Endothelial cell of umbilical vein (primary cell): ENCODE results near the gene SNX9. TPM values are rescaled to one million over a fixed set of nuclear protein-coding genes. Genes with fewer than 3 reads are reported as not detected.

Experiments used
- BruUV-seq: library from RNA; stranded (reverse); fragments of 400-500 nt; replicated peaks from 2 replicates; lab custom pipeline; 2021; lab: Mats Ljungman, UMichigan
- CTCF ChIA-PET: fragments of 300-600, 350-600 bp; sonication (Branson Sonifier 250); formaldehyde crosslinking; loops from one replicate; lab custom pipeline; 2021; ENCODE audit warnings: antibody characterized with exemption, inconsistent platforms; lab: Charles Lee
- POLR2A ChIA-PET: fragments of 300-600, 350-600 bp; sonication (Branson Sonifier 250); formaldehyde crosslinking; loops from one replicate; lab custom pipeline; 2021; ENCODE audit warnings: antibody characterized with exemption, inconsistent platforms; lab: Charles Lee
- DNase-seq: peaks from one replicate; pipeline ENCODE4 v3.0.0-alpha.2; 2011; ENCODE audit warnings: low read depth, low spot score
- FAIRE-seq: peaks from 2 replicates; lab custom pipeline; 2011; peaks lifted over from hg19 to GRCh38; lab: Jason Lieb, UNC
- H2AFZ ChIP-seq: 2 replicates; pipeline ENCODE4 v1.6.0; 2012; ENCODE audit warnings: low read depth, low read length, control low read depth, inconsistent platforms
- H3K27ac ChIP-seq: 2 replicates; pipeline ENCODE4 v1.5.1; 2011; ENCODE audit warnings: low read depth, mild to moderate bottlenecking, control low read depth, low read length, moderate library complexity; ENCODE audit not compliant: insufficient read depth
- H3K27me3 ChIP-seq, 2 experiments: 2 replicates each; pipeline versions ENCODE4 v1.6.0 to v1.6.1; 2011; ENCODE audit warnings: low read length in 2 of 2, mixed read lengths in 1 of 2; ENCODE audit not compliant: control insufficient read depth in 2 of 2, insufficient read depth in 2 of 2
- H3K36me3 ChIP-seq, 2 experiments: 2 replicates in 1 of 2; 3 replicates in 1 of 2; pipeline ENCODE4 v1.5.1; 2011; ENCODE audit warnings: low read length in 2 of 2, mild to moderate bottlenecking in 1 of 2, moderate library complexity in 1 of 2; ENCODE audit not compliant: control insufficient read depth in 2 of 2, insufficient read depth in 2 of 2; ENCODE audit errors: extremely low read depth in 1 of 2
- H3K4me1 ChIP-seq: 3 replicates; pipeline ENCODE4 v1.5.1; 2011; ENCODE audit warnings: mild to moderate bottlenecking, low read length; ENCODE audit not compliant: control insufficient read depth, insufficient read depth; ENCODE audit errors: extremely low read depth
- H3K4me2 ChIP-seq: 2 replicates; pipeline ENCODE4 v1.6.1; 2011; ENCODE audit warnings: low read length, control low read depth, mixed read lengths; ENCODE audit not compliant: insufficient read depth
- H3K4me3 ChIP-seq, 3 experiments: fragments of 200-600 bp in 1 of 3; sonication (generic), shearing (Covaris generic) in 1 of 3; replicated peaks in 1 of 3; 2 replicates each; pipeline ENCODE4 v1.5.1; 2011 to 2016; ENCODE audit warnings: control low read depth in 3 of 3, low read length in 3 of 3, mild to moderate bottlenecking in 2 of 3, inconsistent platforms in 1 of 3, low read depth in 1 of 3, moderate library complexity in 1 of 3; ENCODE audit not compliant: insufficient read depth in 1 of 3
- H3K79me2 ChIP-seq: 2 replicates; pipeline ENCODE4 v1.6.0; 2012; ENCODE audit warnings: low read length, inconsistent platforms; ENCODE audit not compliant: control insufficient read depth, insufficient read depth
- H3K9ac ChIP-seq: replicated peaks from 2 replicates; pipeline ENCODE3; 2011; ENCODE audit warnings: low read length, control low read depth; ENCODE audit not compliant: insufficient read depth; ENCODE audit errors: extremely low read depth
- H3K9me1 ChIP-seq: replicated peaks from 3 replicates; pipeline ENCODE4 v1.6.0; 2011; ENCODE audit warnings: mild to moderate bottlenecking, low read length; ENCODE audit not compliant: control insufficient read depth, insufficient read depth; ENCODE audit errors: extremely low read depth
- H3K9me3 ChIP-seq: replicated peaks from 2 replicates; pipeline ENCODE4 v1.5.1; 2012; ENCODE audit warnings: low read length, inconsistent platforms; ENCODE audit not compliant: control insufficient read depth, insufficient read depth
- H4K20me1 ChIP-seq: replicated peaks from 2 replicates; pipeline ENCODE3; 2011; ENCODE audit warnings: mild to moderate bottlenecking, low read length; ENCODE audit not compliant: control insufficient read depth, insufficient read depth; ENCODE audit errors: extremely low read depth
- CTCF ChIP-seq, 2 donors: IDR thresholded peaks; 1 replicate in 1 of 2; 2 replicates in 1 of 2; pipeline ENCODE4 v1.5.1; 2011; ENCODE audit warnings: low read length in 2 of 2, mild to moderate bottlenecking in 2 of 2, moderate library complexity in 2 of 2, control low read depth in 1 of 2, inconsistent platforms in 1 of 2, low read depth in 1 of 2; ENCODE audit not compliant: insufficient read depth in 1 of 2; ENCODE audit errors: extremely low read depth in 1 of 2
- EZH2 ChIP-seq: IDR thresholded peaks from 2 replicates; pipeline ENCODE4 v1.6.1; 2012; ENCODE audit warnings: borderline replicate concordance, low read depth, mild to moderate bottlenecking, moderate library complexity, low read length, inconsistent platforms; ENCODE audit not compliant: severe bottlenecking
- FOS ChIP-seq: IDR thresholded peaks from 2 replicates; pipeline ENCODE4 v1.6.1; 2011; ENCODE audit warnings: mild to moderate bottlenecking, low read length, moderate library complexity, borderline replicate concordance; ENCODE audit not compliant: insufficient read depth
- GATA2 ChIP-seq: IDR thresholded peaks from 2 replicates; pipeline ENCODE4 v1.7.0; 2011; ENCODE audit warnings: low read depth, mild to moderate bottlenecking, moderate library complexity, mixed read lengths, low read length; ENCODE audit not compliant: insufficient read length, insufficient read depth
- JUN ChIP-seq: IDR thresholded peaks from 2 replicates; pipeline ENCODE4 v1.6.1; 2011; ENCODE audit warnings: borderline replicate concordance, low read depth; ENCODE audit not compliant: insufficient read length, insufficient read depth
- MAX ChIP-seq: IDR thresholded peaks from 2 replicates; pipeline ENCODE4 v1.6.1; 2011; ENCODE audit not compliant: insufficient read depth, insufficient read length
- MYC ChIP-seq: IDR thresholded peaks from one replicate; pipeline ENCODE4 v1.6.1; 2011; ENCODE audit warnings: mild to moderate bottlenecking, low read depth, low read length
- POLR2A ChIP-seq: IDR thresholded peaks from 2 replicates; pipeline ENCODE4 v1.6.1; 2012; ENCODE audit warnings: low read depth, mild to moderate bottlenecking, control low read depth, low read length
- POLR2AphosphoS5 ChIP-seq: IDR thresholded peaks from 2 replicates; pipeline ENCODE4 v1.6.1; 2012; ENCODE audit warnings: low read depth, mild to moderate bottlenecking, control low read depth, low read length, moderate library complexity; ENCODE audit not compliant: insufficient read depth
- dilution Hi-C: fragments of 300-500 bp; cut with MboI; formaldehyde crosslinking; loops from one replicate; pipeline ENCODE4 v1.15.0; 2019; ENCODE audit warnings: low sequenced_read_pairs; ENCODE audit not compliant: extremely low pct_ligation_motif_present
- intact Hi-C: fragments of 100-400 bp; cut with micrococcal nuclease; formaldehyde crosslinking; loops from one replicate; pipeline ENCODE4 v1.10.0; 2022
- polyA plus RNA-seq, 4 experiments: library from polyadenylated mRNA; depleted of rRNA in 3 of 4; stranded (reverse) in 3 of 4; unstranded in 1 of 4; fragments of >200 nt; gene quantifications; 2 replicates each; pipeline versions ENCODE4 v1.2.1 to v1.2.3, GENCODE V29; 2011 to 2012; ENCODE audit warnings: missing spikeins in 1 of 4
- total RNA-seq: library from RNA; stranded (reverse); gene quantifications from 2 replicates; pipeline ENCODE4 v1.2.3, GENCODE V29; 2021

Gene SNX9
- total and polyA plus RNA-seq, 2 donors (not counting 3 experiments of a cell fraction or from before 2014, with no cell fraction given) = 27.5 to 54.5 TPM

GRCh38 chr6:157867981-157868380 is 44.9 kb downstream of the SNX9 start:
- DNase-seq = peak; percentile 48
- Histone ChIP-seq H3K4me3 (no peak overlapping the region), H3K9me1 (no peaks in the 10 kb centered on the region), H3K9ac (no peak overlapping the region), H3K9me3 (no peaks in the 10 kb centered on the region), H3K36me3 (peaks cover 0 to 15% of the 10 kb centered on the region in 2 experiments), H3K4me2 (no peak overlapping the region), H3K4me1 (peaks cover 34% of the 10 kb centered on the region), H3K27me3 (no peaks in the 10 kb centered on the region), H4K20me1 (no peaks in the 10 kb centered on the region), H3K27ac (peak overlapping the region; percentile 54), H3K79me2 (peaks cover 61% of the 10 kb centered on the region), H2AFZ (no peak overlapping the region)
- BruUV-seq = TSS peak; percentile 10
- intact Hi-C loops (loop anchor here (1.0 kb wide), 1 partner anchor 104 kb away; no protein-coding TSS in a partner anchor), dilution Hi-C loops (no loop called here)
- FAIRE-seq = no peak
- CTCF ChIA-PET = interaction anchor here (0.9 to 1.8 kb wide), 5 partner anchors 22 to 179 kb away, joined by 3 to 5 read pairs (median 4); no protein-coding TSS in a partner anchor
- no peak for TF ChIP-seq JUN
- no peak for TF ChIP-seq EZH2
- no peak for TF ChIP-seq FOS
- no peak for TF ChIP-seq MAX
- POLR2A ChIA-PET = no interaction called here

GRCh38 chr6:157868835-157869234 is 45.8 kb downstream of the SNX9 start:
- H3K27me3 ChIP-seq = no peaks in the 10 kb centered on the region
- no peaks in the 10 kb centered on the region for H4K20me1 ChIP-seq
- no peak overlapping the region for H3K9ac ChIP-seq
- no peaks in the 10 kb centered on the region for H3K9me1 ChIP-seq
- intact Hi-C loops (no loop called here), dilution Hi-C loops (no loop called here)
- DNase-seq = peak; percentile 97
- ChIA-PET POLR2A (no interaction called here), CTCF (interaction anchor here (1.2 kb wide), 1 partner anchor 112 kb away, joined by 7 read pairs; no protein-coding TSS in a partner anchor)
- peak overlapping the region; percentile 54 for H3K27ac ChIP-seq
- H3K4me1 ChIP-seq = peaks cover 34% of the 10 kb centered on the region
- H3K4me2 ChIP-seq = no peak overlapping the region
- peak; percentile 97 for FAIRE-seq
- BruUV-seq = no TSS peak
- no peak overlapping the region for H3K4me3 ChIP-seq
- H3K36me3 ChIP-seq = peaks cover 0 to 16% of the 10 kb centered on the region in 2 experiments
- no peaks in the 10 kb centered on the region for H3K9me3 ChIP-seq
- TF ChIP-seq FOS = no peak
- no peak for TF ChIP-seq MYC
- TF ChIP-seq POLR2AphosphoS5 = peak; percentile 65
- TF ChIP-seq EZH2 = no peak
- TF ChIP-seq GATA2 = no peak
- peak; percentile 20 for TF ChIP-seq POLR2A
- TF ChIP-seq CTCF (IDR thresholded peaks at IDR 0.05; ENCODE audit: extremely low read depth in 1 of 2, insufficient read depth in 1 of 2, low read depth in 1 of 2, low read length in 2 of 2) = no peak
- peak; percentile 24 for TF ChIP-seq MAX
- no peak for TF ChIP-seq JUN
- peaks cover 52% of the 10 kb centered on the region for H3K79me2 ChIP-seq
- no peak overlapping the region for H2AFZ ChIP-seq
